HG02885 (cell line): ENCODE results near the gene FSCN2.
"Not testable (repeated sequence)": the region's sequence is repeated elsewhere in the genome, so short reads cannot be mapped to it uniquely, and the experiment has no call there.

ENCODE experiments used
- ATAC-seq: cut with Tn5 transposase; IDR thresholded peaks from one replicate; pipeline ENCODE4 v1.9.1; 2021; ENCODE audit warnings: mild to moderate bottlenecking; ENCODE audit not compliant: unreplicated experiment, poor library complexity

FSCN2 gene

DNA sequence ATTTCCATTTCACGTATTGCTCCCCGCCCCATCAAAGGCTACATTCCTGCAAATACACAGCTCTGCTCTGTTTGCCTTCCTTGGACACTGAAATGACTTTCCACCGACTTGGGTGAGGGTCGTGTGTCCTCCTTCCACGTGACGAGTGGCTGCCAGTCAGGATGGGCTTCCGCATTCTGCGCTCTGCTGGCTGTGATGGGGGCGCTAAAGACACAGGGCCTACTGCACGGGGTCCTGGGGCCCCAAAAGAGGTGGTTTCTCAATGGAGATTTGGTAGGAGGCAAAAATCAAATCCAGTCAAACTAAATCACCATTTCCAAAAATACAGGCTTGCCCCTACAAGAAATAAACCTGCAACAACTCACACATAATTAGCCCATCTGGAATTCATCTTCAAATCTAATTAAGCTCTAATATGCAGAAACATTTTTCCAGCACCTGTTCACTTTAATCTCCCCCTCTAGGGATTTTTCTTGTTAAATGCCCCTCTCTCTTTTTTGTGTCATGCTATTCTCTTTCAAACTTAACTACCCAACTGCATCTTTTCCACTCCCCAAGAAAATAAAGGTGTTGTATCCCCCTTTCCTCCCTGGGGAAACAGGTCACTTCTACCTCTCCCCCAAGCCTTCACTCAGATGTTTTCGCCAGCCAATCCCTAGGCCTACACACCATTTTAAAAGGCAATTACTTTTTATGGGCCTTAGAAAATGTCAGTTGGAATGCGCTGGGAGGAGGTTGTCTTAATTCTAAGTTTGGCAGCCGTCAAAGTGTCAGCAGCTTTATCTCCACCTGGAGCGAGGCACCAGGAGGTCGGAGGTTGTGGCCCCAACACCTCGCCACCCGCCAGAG, 45.8 kb downstream of the FSCN2 start:
- ATAC-seq, result no peak

- no peak for ATAC-seq
These were observed 46.4 kb downstream of the FSCN2 start for GRCh38 chr17:81574643-81574956.

GRCh38 chr17:81575836-81576235, 47.7 kb downstream of the FSCN2 start:
- no peak for ATAC-seq

- ATAC-seq, result no peak
These were observed 48.6 kb downstream of the FSCN2 start for GRCh38 chr17:81576621-81577277.

DNA sequence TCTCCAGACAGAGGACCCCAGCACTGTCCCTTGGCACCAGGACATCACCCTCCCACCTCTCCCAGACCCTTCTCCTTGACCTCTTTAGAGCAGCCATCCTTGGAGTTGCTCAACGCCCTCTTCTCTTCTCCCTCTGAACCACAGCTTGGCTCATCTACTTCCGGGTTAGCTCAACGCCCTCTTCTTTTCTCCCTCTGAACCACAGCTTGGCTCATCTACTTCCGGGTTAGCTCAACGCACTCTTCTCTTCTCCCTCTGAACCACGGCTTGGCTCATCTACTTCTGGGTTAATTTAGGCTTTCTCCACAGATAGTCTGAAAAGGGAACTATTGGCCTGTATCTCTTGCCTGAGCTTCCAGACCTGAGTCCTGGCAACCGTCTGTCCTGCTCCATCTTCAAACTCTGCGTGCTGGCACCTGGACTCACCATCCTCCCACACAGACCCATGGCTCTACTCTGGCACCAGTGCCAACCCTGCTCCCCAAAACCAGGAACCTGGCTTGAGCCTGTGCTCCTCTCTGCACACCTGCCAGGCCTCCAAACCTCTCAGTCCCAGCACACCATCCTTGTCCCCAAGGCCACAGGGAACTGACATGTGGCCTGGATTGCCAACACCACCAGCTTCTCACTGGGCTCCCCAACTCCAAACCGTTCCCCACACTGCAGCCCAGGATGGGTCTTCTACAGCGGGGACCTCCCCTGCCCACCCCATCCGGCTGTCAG, 49.3 kb downstream of the FSCN2 start:
- no peak for ATAC-seq

- ATAC-seq, result no peak
These were observed 49.9 kb downstream of the FSCN2 start for GRCh38 chr17:81578038-81578441.

DNA sequence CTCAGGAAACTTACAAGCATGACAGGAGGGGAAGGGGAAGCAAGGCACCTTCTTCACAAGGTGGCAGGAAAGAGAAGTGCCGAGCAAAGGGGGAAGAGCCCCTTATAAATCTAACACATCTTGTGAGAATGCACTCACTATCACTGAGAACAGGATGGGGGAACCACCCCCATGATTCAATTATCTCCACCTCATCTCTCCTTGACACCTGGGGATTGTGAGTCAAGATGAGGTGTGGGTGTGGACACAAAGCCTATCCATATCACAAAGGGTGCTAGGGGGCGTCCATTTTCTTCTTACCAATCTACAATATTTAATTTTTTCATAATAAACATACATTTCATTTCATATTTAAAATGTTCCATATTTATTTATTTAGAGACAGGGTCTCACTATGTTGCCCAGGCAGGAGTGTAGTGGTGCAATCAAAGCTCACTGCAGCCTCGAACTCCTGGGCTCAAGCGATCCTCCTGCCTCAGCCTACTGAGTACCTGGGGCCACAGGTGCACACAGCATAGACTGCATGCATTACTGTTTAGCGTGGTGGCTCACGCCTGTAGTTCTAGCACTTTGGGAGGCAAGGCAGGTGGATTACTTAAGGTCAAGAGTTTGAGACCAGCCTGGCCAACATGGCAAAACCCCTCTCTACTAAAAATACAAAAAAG, 50.5 kb downstream of the FSCN2 start:
- no peak for ATAC-seq

- ATAC-seq, result no peak
These were observed 51.1 kb downstream of the FSCN2 start for GRCh38 chr17:81579298-81579697.

GRCh38 chr17:81579821-81580321, 51.7 kb downstream of the FSCN2 start:
- no peak for ATAC-seq

DNA sequence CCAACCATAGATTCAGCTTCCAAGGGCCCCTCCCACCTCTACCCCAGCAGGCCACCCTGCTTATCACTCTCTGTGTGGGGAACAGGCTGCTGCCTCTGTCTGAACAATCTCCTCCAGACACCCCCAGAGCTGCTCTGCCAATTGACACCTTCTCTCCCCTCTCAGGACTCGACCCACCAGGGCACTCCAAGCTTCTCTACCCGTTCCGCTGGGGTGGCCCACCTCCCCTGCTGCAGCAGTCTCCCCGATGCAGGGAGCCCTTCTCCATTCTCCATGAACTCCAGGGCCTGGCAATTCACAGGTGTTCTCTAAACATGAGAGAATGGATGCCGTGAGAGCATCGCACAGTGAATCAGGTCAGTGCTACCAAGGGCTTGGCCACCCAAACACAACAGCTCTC, 52.3 kb downstream of the FSCN2 start:
- no peak for ATAC-seq

DNA sequence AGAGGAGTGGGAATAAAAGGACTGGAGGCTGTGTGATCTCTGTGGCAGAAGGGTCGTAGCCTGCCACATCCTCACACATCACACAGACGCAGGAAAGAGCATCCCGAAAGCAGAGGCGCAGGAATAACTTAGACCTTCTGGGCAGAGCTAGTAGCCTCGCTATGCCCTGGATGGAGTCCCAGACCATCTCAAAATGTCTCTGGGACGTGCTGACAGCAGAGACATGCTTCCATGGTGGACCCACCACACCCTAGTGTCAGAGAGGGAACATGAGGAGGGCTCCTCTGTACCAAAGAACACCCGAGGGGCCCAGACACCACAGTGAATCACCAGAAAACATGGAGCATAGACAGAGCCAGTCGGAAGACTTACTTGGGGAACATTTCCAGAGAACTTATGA, 53.6 kb downstream of the FSCN2 start:
- ATAC-seq, result no peak

GRCh38 chr17:81582341-81582740, 54.2 kb downstream of the FSCN2 start:
- ATAC-seq, result no peak

- no peak for ATAC-seq
These were observed 54.6 kb downstream of the FSCN2 start for GRCh38 chr17:81582749-81583148.

DNA sequence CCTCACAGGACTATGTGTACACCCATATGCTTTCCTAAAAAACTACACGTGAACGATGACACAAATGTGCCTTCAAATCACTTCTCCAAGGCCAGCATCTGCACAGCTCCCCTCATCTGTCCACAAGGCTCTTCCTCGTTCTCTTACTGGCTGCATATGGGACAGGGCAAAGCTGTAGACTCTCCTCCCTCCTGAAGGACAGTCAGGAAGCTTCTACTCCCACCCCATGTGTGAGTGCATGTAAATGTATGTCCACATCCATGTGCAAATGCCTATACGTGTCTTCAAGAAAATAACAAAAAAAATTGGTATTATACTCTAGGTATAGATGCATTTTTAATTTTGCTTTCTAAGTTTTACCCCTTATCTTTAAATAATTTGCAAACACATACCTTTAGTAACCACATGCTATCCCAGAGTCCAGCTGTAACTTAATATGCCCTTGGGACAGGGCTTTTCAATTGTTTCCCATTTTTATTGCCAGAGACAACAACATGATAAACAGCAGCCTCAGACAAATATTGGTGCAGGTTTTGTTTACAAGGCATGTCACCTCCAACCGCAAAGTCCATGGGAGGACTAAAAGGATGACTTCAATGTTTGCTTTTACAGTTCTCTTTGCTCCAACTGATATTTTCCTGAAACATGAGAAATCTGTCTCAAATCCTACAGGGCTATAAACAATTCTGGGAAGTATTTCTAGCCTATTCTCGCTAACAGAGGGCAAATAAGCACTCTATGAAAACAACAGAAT, 55.6 kb downstream of the FSCN2 start:
- no peak for ATAC-seq

- not testable (repeated sequence) for ATAC-seq
These were observed 56.6 kb downstream of the FSCN2 start for GRCh38 chr17:81584771-81585170.

- ATAC-seq, result no peak
These were observed 57.9 kb downstream of the FSCN2 start for GRCh38 chr17:81586096-81586495.
